Measurements from ENCODE around the gene VPS25. TPM values are rescaled to one million over a fixed set of nuclear protein-coding genes. Genes with fewer than 3 reads are reported as not detected.

Gene VPS25
- total and polyA plus RNA-seq, 9 of the 15 experiments (the other 6 are each of a cell fraction or from before 2014, with no cell fraction given): 123 to 352 (median 180) TPM

GRCh38 chr17:42798383-42799380 is 25.4 kb downstream of the VPS25 start, which contains the start of the genes CNTD1 and COA3 (continued):
- 0 out of 2 replicates have a peak, but pooled peaks have one; percentile 25 for TF ChIP-seq HES1 (IDR thresholded peaks at IDR 0.05; ENCODE audit: low read depth)
- TF ChIP-seq ELF1 (tag; IDR thresholded peaks at IDR 0.05): peak; percentile 35; the same call in 1 of the 2 replicates
- no peak for TF ChIP-seq TCF7L2 (IDR thresholded peaks at IDR 0.05; ENCODE audit: low read depth, low read length)
- peak; percentile 71; the same call in 1 of the 2 replicates for TF ChIP-seq MXI1 (IDR thresholded peaks at IDR 0.05; ENCODE audit: low read depth, low read length)
- TF ChIP-seq POLR2AphosphoS2 (IDR thresholded peaks at IDR 0.05; ENCODE audit: low read length): no peak
- TF ChIP-seq DACH1 (IDR thresholded peaks at IDR 0.05; ENCODE audit: partially characterized antibody): no peak
- TF ChIP-seq MYC (IDR thresholded peaks at IDR 0.05; ENCODE audit: low read depth, low read length): peak; percentile 80
- TF ChIP-seq MYC (CRISPR knock-in tag; IDR thresholded peaks at IDR 0.05; ENCODE audit: borderline replicate concordance, low read depth): no peak
- TF ChIP-seq ARID4B (CRISPR knock-in tag; IDR thresholded peaks at IDR 0.05): peak; percentile 94
- TF ChIP-seq MYBL2 (IDR thresholded peaks at IDR 0.05; ENCODE audit: low read depth): peak; percentile 23; the same call in 1 of the 2 replicates
- TF ChIP-seq MYBL2 (CRISPR knock-in tag; IDR thresholded peaks at IDR 0.05; ENCODE audit: borderline replicate concordance): no peak
- no peak for TF ChIP-seq EHMT2 (IDR thresholded peaks at IDR 0.05)
- TF ChIP-seq ZBTB5 (IDR thresholded peaks at IDR 0.05): no peak
- no peak for TF ChIP-seq PTTG1 (tag; IDR thresholded peaks at IDR 0.05; ENCODE audit: low read depth)
- 0 out of 2 replicates have a peak, but pooled peaks have one; percentile 41 for TF ChIP-seq DNMT1 (IDR thresholded peaks at IDR 0.05)
- TF ChIP-seq CEBPB (tag; IDR thresholded peaks at IDR 0.05): no peak
- TF ChIP-seq PHTF2 (CRISPR knock-in tag; IDR thresholded peaks at IDR 0.05): no peak
- peak; percentile 65; the same call in 1 of the 2 replicates for TF ChIP-seq MIER1 (IDR thresholded peaks at IDR 0.05; ENCODE audit: low read depth)
- no peak; the same call in 1 of the 2 replicates for TF ChIP-seq TGIF2 (CRISPR knock-in tag; IDR thresholded peaks at IDR 0.05)
